Spinal cord (tissue), 10 donors: Measurements from ENCODE around the gene SHC3. TPM values are rescaled to one million over a fixed set of nuclear protein-coding genes. Genes with fewer than 3 reads are reported as not detected.
A peak's percentile ranks its signal among the peaks of the same experiment; 100 is the strongest.

ENCODE experiments used
- DNase-seq, 6 donors: peaks; one replicate each; pipeline versions ENCODE4 v3.0.0 to v3.0.0-alpha.2; 2013 to 2015; ENCODE audit warnings: low spot score in 6 of 6, low read depth in 4 of 6
- H3K27ac ChIP-seq: one replicate; pipeline ENCODE4 v1.5.1; 2013; ENCODE audit warnings: low read depth, low read length, control low read depth
- H3K27me3 ChIP-seq: one replicate; pipeline ENCODE4 v1.6.1; 2013; ENCODE audit warnings: low read length; ENCODE audit not compliant: control insufficient read depth, insufficient read depth
- H3K36me3 ChIP-seq: one replicate; pipeline ENCODE4 v1.6.1; 2013; ENCODE audit warnings: low read length; ENCODE audit not compliant: control insufficient read depth, insufficient read depth
- H3K4me1 ChIP-seq: one replicate; pipeline ENCODE4 v1.6.1; 2013; ENCODE audit warnings: low read length; ENCODE audit not compliant: control insufficient read depth, insufficient read depth
- H3K4me3 ChIP-seq: one replicate; pipeline ENCODE4 v1.5.1; 2013; ENCODE audit warnings: low read depth, low read length, control low read depth
- H3K9me3 ChIP-seq: one replicate; pipeline ENCODE4 v1.6.1; 2013; ENCODE audit warnings: low read length; ENCODE audit not compliant: control insufficient read depth, insufficient read depth
- WGBS: methylation state at CpG from one replicate; pipeline ENCODE4 v1.1.5; 2013; ENCODE audit warnings: missing lambda C conversion rate; ENCODE audit not compliant: insufficient coverage; 5-methylcytosine and 5-hydroxymethylcytosine counted together
- polyA plus RNA-seq, 2 donors: library from polyadenylated mRNA; unstranded; fragments of 120-200 nt; gene quantifications; one replicate each; pipeline ENCODE4 v1.2.1, GENCODE V29; 2013; ENCODE audit not compliant: insufficient read length in 2 of 2
- total RNA-seq, 2 donors: library from RNA; depleted of rRNA in 1 of 2; stranded (reverse); fragments of 120-200 nt in 1 of 2; fragments of >200 nt in 1 of 2; gene quantifications; one replicate each; pipeline versions ENCODE4 v1.2.3 to v1.2.4, GENCODE V29; 2013 to 2014
- donor health status: healthy.

SHC3 gene
- total and polyA plus RNA-seq, 4 donors = 15.5 to 50.3 (median 30.1) TPM

GRCh38 chr9:89187950-89188349, 9.3 kb upstream of the SHC3 start:
- Histone ChIP-seq H3K27me3 (no peaks in the 10 kb centered on the region), H3K9me3 (no peaks in the 10 kb centered on the region), H3K36me3 (no peaks in the 10 kb centered on the region), H3K27ac (no peak overlapping the region), H3K4me3 (no peak overlapping the region), H3K4me1 (no peaks in the 10 kb centered on the region)
- no CpG with 5 or more reads among the region's 1 CpG for WGBS
- no peak for DNase-seq

- DNase-seq = no peak
- Histone ChIP-seq H3K36me3 (no peaks in the 10 kb centered on the region), H3K27ac (no peak overlapping the region), H3K4me3 (no peak overlapping the region), H3K4me1 (no peaks in the 10 kb centered on the region), H3K9me3 (no peaks in the 10 kb centered on the region), H3K27me3 (no peaks in the 10 kb centered on the region)
- WGBS = no CpG with 5 or more reads among the region's 2 CpGs
Measured at GRCh38 chr9:89187541-89187940, 8.9 kb upstream of the SHC3 start.

GRCh38 chr9:89186960-89187359, 8.3 kb upstream of the SHC3 start:
- Histone ChIP-seq H3K9me3 (no peaks in the 10 kb centered on the region), H3K4me3 (no peak overlapping the region), H3K36me3 (no peaks in the 10 kb centered on the region), H3K4me1 (no peaks in the 10 kb centered on the region), H3K27me3 (no peaks in the 10 kb centered on the region), H3K27ac (no peak overlapping the region)
- DNase-seq = peak in 1 of 6 donors; percentile 35
- WGBS = 14% methylated on average over 1 of the region's 5 CpGs

GRCh38 chr9:89185980-89186379, 7.4 kb upstream of the SHC3 start:
- no peak for DNase-seq
- H3K4me1 ChIP-seq = peaks cover 6% of the 10 kb centered on the region

GRCh38 chr9:89183146-89183545, 4.5 kb upstream of the SHC3 start:
- no peak for DNase-seq
- H3K4me3 ChIP-seq = no peak overlapping the region
- H3K27me3 ChIP-seq = no peaks in the 10 kb centered on the region
- no peaks in the 10 kb centered on the region for H3K36me3 ChIP-seq
- peaks cover 18% of the 10 kb centered on the region for H3K4me1 ChIP-seq
- WGBS = 79% methylated on average over 3 of the region's 3 CpGs
- no peaks in the 10 kb centered on the region for H3K9me3 ChIP-seq
- H3K27ac ChIP-seq = no peak overlapping the region

More at GRCh38 chr9:89185980-89186379, 7.4 kb upstream of the SHC3 start:
- Histone ChIP-seq H3K36me3 (no peaks in the 10 kb centered on the region), H3K27me3 (no peaks in the 10 kb centered on the region), H3K4me3 (no peak overlapping the region), H3K27ac (no peak overlapping the region), H3K9me3 (no peaks in the 10 kb centered on the region)
- 76% methylated on average over 4 of the region's 5 CpGs for WGBS

DNA sequence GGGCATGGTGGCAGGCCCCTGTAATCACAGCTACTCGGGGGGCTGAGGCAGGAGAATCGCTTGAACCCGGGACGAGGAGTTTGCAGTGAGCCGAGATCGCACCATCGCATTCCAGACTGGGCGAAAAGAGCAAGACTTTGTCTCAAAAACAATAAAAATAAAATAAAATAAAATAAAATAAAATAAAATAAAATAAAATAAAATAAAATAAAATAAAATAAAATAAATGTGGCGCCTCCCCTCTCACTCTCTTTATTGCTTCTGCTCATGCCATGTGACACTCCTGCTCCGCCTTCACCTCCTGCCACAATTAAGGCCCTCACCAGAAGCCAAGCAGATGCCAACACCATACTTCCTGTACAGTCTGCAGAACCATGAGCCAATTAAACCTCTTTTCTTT, 3.8 kb upstream of the SHC3 start:
- Histone ChIP-seq H3K36me3 (no peaks in the 10 kb centered on the region), H3K9me3 (no peaks in the 10 kb centered on the region), H3K27me3 (peaks cover 4% of the 10 kb centered on the region), H3K27ac (no peak overlapping the region), H3K4me3 (no peak overlapping the region), H3K4me1 (peaks cover 22% of the 10 kb centered on the region)
- no peak for DNase-seq
- WGBS = 95% methylated on average over 3 of the region's 10 CpGs

- WGBS = 1% methylated on average over 26 of the region's 35 CpGs
- no peaks in the 10 kb centered on the region for H3K9me3 ChIP-seq
- DNase-seq = peak; percentile 90 to 99 (median 95)
- H3K27me3 ChIP-seq = peaks cover 10% of the 10 kb centered on the region
- peak overlapping the region; percentile 40 for H3K4me3 ChIP-seq
- H3K27ac ChIP-seq = peak overlapping the region; percentile 92
- H3K36me3 ChIP-seq = no peaks in the 10 kb centered on the region
- H3K4me1 ChIP-seq = peaks cover 24% of the 10 kb centered on the region
Measured at GRCh38 chr9:89179895-89180734, 1.5 kb upstream of the SHC3 start.

GRCh38 chr9:89179540-89179894, 899 bp upstream of the SHC3 start:
- H3K4me3 ChIP-seq = peak overlapping the region; percentile 40
- 10% methylated on average over 4 of the region's 4 CpGs for WGBS
- peak overlapping the region; percentile 92 for H3K27ac ChIP-seq
- no peaks in the 10 kb centered on the region for H3K36me3 ChIP-seq
- peak in 2 of 6 donors; percentile 70 to 78 for DNase-seq
- H3K9me3 ChIP-seq = no peaks in the 10 kb centered on the region
- H3K4me1 ChIP-seq = peaks cover 26% of the 10 kb centered on the region
- H3K27me3 ChIP-seq = peaks cover 10% of the 10 kb centered on the region

DNA sequence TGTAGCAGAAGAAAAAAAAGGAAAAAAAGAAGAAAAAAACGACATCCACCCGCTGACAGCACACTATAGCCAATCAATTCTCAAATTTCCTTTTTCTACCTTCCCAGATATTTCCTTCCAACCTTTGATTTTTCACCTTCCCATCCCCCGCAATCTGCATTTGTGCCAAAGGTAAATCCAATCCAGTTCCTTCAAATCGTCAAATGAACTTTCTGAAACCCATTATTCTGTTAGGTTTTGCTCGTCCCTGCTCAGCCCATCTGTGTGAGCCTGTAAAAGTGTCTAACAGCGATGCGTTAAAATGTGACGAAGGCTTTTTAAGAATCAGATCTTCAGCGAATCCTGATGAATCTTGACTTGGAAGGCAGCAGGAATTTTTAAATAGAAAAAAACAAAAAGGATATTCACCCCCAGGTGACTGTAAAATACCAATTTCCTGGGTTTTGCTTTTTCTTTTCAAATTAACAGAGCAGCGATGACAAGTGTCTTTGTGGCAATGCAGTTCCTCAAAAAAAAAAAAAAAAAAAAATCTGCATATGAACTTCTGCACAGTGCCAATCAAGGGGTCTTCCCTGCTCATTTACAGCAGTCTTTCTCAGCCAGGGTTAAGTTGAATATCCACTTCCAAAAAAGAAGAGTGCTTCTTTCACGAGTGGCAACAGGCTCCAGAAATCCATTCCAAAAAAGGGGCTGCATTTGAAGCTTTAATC, 367 bp upstream of the SHC3 start:
- H3K36me3 ChIP-seq = no peaks in the 10 kb centered on the region
- H3K4me3 ChIP-seq = peak overlapping the region; percentile 40
- peaks cover 10% of the 10 kb centered on the region for H3K27me3 ChIP-seq
- H3K9me3 ChIP-seq = no peaks in the 10 kb centered on the region
- WGBS = 37% methylated on average over 5 of the region's 11 CpGs
- H3K27ac ChIP-seq = peak overlapping the region; percentile 92
- H3K4me1 ChIP-seq = peaks cover 27% of the 10 kb centered on the region
- DNase-seq = peak in 2 of 6 donors; percentile 73 to 77
